ENCODE measurements around the gene OR9I1.

OR9I1 gene

GRCh38 chr11:58125469-58125868 lies at the start of gene OR9I1:
Gene OR9I1, minus strand, starts transcription at chr11:58125530. Its CDS starts 6,086 bp downstream, at chr11:58119444.
- no peak for DNase-seq (ENCODE audit: low read depth in 2 of 2)

- DNase-seq (ENCODE audit: low read depth in 2 of 2): no peak
Measured at GRCh38 chr11:58165504-58166106, 40.3 kb upstream of the OR9I1 start.

- no peak for DNase-seq (ENCODE audit: low read depth in 2 of 2)
Measured at GRCh38 chr11:58164990-58165389, 39.7 kb upstream of the OR9I1 start.

- DNase-seq (ENCODE audit: low read depth in 2 of 2): no peak
Measured at GRCh38 chr11:58164389-58164788, 39.1 kb upstream of the OR9I1 start.

DNA sequence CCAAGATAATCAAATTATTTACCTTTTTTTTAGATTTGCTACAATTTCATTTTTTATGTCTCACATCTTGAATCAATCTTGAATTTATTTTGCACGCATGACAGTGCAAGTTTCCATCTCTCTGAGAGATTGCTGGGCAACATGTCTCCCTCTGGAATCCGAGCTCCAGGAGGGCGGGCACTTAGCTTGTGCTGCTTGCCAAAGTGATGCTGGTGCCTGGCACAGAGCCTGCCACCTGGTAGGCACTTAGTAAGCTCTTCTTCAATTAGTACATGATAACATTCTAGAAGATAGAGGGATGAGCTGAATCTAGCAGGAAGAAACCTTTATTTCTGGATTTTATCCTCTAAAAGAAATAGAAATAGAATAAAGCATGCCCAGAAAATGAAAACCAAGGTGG lies 27.5 kb upstream of the OR9I1 start:
- DNase-seq (ENCODE audit: low read depth in 2 of 2): no peak

GRCh38 chr11:58142761-58143160 lies 17.4 kb upstream of the OR9I1 start:
- no peak for DNase-seq (ENCODE audit: low read depth in 2 of 2)

DNA sequence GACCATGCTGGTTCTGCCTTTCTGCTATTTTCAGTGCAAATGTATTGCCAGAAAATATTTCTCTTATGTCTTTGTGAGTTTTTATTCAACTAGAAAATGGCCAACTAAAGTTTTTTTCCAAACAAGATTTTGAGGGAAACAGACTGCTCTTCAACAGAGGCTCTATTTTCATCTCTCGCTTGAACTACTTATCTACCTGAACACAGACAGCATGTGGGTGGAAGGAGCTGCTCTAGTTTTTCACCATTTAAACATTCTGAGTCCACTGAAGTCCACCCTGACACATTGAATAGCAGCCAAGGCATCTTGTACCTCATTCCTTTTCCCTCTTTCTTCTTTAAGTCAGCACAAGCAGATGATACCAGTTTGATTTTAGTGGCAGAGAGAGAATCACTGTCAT lies 9.8 kb upstream of the OR9I1 start:
- no peak for DNase-seq (ENCODE audit: low read depth in 2 of 2)

- DNase-seq (ENCODE audit: low read depth in 2 of 2): no peak
Measured at GRCh38 chr11:58134151-58134550, 8.8 kb upstream of the OR9I1 start.

- DNase-seq (ENCODE audit: low read depth in 2 of 2): no peak
Measured at GRCh38 chr11:58133309-58134076, 8.2 kb upstream of the OR9I1 start.

- DNase-seq (ENCODE audit: low read depth in 2 of 2): no peak
Measured at GRCh38 chr11:58127350-58127749, 2.0 kb upstream of the OR9I1 start.

DNA sequence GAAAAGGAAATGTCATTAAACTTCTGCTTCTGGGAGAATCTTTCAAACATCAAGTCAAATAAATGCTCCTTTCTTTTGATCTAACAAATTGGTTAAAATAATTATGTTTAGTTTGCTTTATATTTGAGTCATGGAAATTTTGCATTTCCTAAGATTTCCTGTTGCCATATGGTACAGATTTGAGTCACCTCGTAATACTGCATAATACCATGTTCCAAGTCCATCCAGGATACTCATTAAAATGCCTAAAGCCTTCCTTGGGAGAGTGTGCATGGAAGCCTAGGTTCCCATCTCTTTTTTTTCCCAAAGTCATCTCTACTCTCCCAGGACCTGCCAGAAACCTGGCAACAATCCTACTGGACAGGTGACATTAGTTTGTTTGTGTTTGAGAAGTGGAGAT lies 4.2 kb downstream of the OR9I1 start:
- DNase-seq (ENCODE audit: low read depth in 2 of 2): no peak

DNA sequence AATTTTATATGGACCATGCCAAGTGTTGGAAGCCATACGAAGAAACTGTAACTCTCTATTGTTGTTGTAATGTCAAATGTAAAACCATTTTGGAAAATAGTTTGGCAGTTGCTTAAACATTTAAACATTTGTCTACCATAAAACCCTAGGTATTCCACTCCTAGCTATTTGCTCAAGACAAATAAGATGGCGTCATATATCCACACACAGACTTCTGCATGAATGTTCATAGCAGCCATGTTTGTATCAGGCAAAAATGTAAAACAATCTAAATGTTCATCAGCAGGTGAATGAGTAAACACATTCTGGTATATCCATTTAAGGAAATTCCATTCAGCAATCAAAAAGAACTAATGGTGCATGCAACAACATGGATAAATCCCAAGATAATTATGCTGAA lies 27.9 kb downstream of the OR9I1 start:
- no peak for DNase-seq (ENCODE audit: low read depth in 2 of 2)

- DNase-seq (ENCODE audit: low read depth in 2 of 2): no peak
Measured at GRCh38 chr11:58086528-58086927, 38.8 kb downstream of the OR9I1 start.

GRCh38 chr11:58075781-58076180 lies 49.5 kb downstream of the OR9I1 start:
- DNase-seq (ENCODE audit: low read depth in 2 of 2): no peak

DNA sequence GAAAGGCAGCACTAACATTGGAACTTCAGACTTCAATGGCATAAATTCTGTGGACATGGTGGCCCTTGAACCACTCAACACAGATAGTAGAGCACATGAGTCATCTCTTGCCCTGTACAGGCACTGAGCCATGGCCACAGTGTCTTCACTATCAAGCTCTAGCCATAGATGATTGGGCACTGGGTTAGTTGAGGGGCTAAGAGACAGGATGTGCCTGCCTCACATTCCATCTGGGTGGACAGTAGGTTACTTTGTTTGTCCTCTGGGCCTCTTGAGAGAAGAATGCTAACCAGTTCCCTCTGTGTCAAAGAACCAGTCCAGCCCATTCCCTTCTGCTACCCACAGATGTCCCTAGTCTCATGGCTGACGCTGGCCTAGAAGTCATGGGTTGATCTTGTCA lies 54.7 kb downstream of the OR9I1 start:
- no peak for DNase-seq (ENCODE audit: low read depth in 2 of 2)

GRCh38 chr11:58068655-58069054 lies 56.7 kb downstream of the OR9I1 start:
- no peak for DNase-seq (ENCODE audit: low read depth in 2 of 2)

DNA sequence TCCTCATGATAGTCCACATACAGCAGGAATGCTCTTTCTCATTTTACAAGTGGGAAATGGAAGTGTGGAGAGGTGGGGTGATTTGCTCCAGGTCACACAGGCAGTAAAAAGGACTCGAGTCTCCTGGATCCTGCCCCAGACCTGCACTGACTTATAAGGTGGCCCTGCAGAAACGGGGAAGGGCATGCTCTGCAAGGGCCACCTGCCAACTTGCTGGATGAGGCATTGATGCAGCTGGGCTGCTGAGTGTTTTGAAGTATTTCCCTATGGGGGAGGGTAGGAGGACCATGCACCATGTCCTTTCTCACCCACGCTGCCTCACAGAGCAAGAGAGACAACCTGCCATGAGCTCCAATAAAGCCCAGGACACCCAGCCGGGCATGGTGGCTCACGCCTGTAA lies 57.6 kb downstream of the OR9I1 start:
- no peak for DNase-seq (ENCODE audit: low read depth in 2 of 2)
